Measurements from ENCODE around the gene GNAQ.

DNA sequence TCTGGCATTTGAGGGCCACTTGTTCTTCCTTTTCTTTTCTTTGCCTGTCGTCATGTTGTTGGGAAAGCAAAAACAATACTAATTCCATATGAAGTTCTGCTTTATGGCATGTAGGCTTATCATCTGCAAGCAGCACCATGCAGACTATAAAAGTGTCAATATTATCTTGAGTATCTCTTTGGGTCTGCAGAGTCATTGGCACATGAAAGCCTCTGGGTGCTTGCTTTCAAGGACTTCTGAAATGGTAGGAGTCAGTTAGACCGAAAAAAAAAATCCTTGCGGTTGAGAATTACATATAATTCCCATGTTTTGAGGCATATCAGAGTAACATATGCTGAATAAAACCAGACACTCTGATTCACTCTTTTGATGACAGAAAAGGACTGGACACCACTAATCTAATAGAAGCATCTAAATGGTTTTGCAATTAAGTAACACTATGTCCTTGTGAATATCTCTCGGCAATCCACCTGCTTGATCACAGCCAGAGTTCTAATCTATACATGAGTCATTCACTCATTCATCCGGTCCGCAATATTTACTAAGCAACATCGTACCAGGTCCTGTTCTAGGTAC, 44.4 kb downstream of the GNAQ start:
- TF ChIP-seq, protein P1, sequence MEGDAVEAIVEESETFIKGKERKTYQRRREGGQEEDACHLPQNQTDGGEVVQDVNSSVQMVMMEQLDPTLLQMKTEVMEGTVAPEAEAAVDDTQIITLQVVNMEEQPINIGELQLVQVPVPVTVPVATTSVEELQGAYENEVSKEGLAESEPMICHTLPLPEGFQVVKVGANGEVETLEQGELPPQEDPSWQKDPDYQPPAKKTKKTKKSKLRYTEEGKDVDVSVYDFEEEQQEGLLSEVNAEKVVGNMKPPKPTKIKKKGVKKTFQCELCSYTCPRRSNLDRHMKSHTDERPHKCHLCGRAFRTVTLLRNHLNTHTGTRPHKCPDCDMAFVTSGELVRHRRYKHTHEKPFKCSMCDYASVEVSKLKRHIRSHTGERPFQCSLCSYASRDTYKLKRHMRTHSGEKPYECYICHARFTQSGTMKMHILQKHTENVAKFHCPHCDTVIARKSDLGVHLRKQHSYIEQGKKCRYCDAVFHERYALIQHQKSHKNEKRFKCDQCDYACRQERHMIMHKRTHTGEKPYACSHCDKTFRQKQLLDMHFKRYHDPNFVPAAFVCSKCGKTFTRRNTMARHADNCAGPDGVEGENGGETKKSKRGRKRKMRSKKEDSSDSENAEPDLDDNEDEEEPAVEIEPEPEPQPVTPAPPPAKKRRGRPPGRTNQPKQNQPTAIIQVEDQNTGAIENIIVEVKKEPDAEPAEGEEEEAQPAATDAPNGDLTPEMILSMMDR (conservative IDR thresholded peaks at IDR 0.05; ENCODE audit: low read depth, low read length): no peak
- no peak for TF ChIP-seq EZH2phosphoT487 (IDR thresholded peaks at IDR 0.05; ENCODE audit: borderline replicate concordance, low read length)
